Activated CD4-positive, alpha-beta T cell treated with anti-CD3 and anti-CD28 coated beads, Interleukin-2, Interleukin-4, amounts not matched to agents 100 ng/mL and 50 ng/mL, durations not matched to agents 16 hours and 8 hours (primary cell): ENCODE measurements around the gene SRRM4.
"Not testable (repeated sequence)": the region's sequence is repeated elsewhere in the genome, so short reads cannot be mapped to it uniquely, and the experiment has no call there.

ENCODE experiments used
- DNase-seq: peaks from one replicate; pipeline ENCODE4 v3.0.0-alpha.2; 2020; ENCODE audit warnings: low spot score

The SRRM4 gene

DNA sequence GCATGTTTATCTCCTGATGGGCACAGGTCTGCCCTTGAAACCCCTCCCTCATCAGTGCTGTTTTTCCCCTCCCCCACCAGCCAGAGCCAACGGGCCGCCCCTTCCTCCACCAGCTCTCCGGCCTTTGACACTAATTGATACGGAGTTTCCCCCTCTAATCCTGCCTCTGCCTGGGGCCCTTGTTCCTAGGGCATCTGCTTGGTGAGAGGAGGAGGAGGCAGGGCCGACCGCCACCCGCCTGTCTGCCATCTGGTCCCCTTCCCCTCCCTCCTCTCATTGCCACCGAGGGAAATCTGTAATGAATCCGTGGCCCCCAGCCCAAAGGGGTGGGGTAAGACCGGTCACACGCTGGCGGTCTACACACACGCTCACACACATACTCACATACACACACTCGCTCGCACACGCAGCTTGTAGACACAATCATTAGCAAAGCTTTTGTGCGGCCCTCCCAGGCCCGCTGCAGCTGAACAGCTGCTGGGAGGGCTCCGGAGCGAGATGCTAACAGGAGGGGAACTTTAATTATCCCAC lies 27.4 kb downstream of the SRRM4 start:
- DNase-seq: no peak

DNA sequence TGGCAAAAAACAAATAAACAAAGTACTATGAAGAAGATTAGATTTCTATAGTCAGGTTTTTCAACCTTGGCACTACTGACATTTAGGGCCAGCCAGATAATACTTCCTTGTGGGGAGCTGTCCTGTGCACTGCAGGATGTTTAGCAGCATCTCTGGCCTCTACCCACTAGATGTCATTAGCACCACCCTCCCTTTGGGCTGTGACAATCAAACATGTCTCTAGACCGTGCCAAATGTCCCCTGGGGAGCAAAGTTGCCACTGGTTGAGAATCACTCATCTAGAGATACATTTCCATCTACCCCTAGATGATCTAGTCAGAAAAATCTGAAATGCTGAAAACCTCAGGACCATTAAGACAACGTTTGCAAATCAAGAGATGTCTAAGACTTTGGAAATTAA lies 29.9 kb downstream of the SRRM4 start:
- no peak for DNase-seq

DNA sequence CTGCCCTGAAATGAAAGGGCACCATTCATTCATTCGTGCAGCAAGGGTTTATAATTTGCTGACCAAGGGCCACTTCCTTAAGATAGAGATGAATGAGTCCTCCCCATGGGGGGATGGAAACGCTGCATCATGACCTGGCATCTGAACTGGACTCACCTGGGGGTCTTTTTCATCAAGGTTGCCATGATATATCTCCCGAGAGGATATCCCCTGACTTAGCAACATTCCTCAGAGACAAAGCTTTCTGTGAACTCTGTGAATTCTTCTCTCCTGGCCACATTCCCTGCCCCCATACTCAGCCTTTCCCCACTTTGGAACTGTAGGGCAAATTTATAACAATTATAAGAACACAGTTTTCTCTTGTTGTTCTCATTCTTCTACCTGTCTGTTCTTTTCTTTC lies 30.8 kb downstream of the SRRM4 start:
- DNase-seq: no peak

DNA sequence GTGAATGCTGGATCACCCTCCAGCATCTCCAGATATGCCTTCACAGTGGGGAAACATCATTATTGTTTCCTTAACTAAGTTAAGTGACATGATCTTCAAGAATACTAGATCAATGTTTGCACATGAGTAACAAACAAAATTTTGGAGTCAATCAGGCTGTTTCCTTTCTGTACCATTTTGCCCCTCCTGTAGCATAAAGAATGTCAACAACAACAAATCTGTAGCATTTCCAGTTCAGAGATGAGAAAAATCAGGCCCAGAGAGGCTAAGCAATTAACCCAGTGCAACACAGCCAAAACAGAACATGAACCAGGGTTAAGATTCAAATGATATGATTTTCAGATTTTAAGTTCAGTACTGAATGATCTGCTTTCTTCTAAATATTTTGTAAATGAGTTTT lies 31.7 kb downstream of the SRRM4 start:
- no peak for DNase-seq

DNA sequence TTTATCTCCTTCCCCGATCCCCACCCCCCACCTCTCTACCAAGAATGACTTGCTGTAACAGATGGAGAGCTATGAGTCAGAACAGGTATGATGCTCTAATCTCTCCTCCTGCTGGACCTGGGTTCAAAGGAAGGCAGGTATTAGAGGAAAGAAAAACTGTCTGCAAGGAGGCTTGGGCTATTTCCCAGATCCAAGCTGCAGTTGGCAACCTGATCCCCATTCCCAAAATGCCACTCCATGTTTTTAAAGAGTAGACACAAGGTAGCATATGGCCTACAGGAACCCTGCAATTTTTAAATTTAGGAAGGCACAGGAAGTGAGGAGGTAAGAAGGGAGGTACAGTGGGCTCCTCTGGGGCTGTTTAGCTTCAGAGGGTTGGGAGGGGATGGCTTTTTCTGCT lies 33.0 kb downstream of the SRRM4 start:
- DNase-seq: no peak

DNA sequence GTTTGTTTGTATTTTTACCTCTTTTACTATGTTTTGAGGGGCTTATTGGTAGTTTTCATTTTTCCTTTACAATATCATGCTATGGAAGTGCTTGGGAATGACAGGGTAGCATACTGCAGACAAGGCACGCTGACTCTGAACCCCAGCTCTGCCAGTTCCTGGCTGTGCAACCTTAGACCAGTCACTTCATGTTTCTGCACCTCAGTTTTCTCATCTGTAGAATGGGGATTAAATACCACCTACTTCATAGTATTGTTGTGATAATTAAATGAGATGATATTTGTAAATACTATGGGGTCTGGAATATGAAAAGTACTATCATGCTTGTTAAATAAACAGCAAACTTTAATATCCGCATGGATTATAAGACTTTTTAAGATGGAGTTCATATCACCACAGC lies 35.4 kb downstream of the SRRM4 start:
- DNase-seq: no peak

DNA sequence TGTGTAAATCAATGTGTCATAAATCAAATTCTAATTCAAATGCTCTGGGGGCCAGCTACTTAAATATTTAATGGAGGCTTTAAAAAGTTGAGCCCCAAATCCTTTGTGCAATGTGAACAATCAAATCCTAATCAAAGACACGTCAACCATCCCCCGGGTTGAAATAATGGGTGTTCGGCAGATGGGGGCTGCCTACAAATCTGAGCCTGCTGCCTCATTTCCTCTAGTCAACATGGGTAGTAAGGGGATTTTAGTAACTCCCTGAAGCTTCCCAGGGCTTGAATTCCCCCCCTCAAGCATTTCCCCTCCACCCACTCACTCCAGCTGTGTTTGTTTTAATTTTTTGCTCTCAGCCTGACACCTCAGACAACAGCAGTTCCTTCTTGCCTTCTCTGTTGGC lies 37.8 kb downstream of the SRRM4 start:
- DNase-seq: no peak

DNA sequence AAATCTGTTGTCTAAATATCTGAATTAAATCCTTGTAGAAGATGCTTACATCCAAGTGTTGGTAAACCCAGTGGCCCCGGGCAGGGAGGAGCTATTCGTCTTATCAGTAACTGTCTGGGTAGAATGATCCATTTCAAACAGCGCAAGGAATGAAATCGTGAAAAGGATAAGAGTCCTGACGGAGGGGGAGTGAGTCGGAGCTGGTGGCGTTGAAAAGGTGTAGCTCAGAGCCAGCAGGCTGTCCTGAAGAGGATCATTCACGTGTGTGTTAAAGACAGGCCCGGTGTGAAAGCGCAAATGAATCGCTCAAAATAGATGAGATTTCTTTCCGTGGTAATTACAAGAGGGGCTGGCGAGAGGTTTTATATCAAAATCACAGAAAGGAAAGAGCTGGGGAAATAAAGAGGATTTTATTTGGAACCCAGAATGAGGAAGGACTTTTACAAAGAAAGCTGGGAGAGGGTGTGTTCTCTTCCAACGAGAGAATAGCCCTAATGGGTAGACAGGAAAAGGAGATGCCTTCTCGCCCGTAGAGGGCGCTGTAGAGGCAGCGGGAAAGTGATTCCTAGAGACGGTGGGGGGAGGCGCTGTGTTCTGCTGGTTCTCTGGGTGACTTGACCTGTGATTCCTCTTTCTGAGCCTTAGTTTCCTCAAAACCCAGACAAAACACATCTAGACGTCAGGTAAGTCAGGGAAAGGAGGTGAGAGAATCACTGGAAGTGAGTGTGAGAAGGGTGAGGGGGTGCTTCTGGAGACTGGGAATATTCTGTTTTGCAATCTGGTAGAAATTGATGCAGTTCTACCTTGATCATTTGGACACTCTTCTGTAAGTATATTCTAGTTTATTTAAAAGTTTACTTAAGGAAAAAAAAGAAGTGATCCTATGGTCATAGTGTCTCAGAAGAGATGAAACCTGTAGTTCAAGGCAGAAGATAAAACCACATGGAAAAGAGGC lies 39.3 kb downstream of the SRRM4 start:
- peak; percentile 8 for DNase-seq

DNA sequence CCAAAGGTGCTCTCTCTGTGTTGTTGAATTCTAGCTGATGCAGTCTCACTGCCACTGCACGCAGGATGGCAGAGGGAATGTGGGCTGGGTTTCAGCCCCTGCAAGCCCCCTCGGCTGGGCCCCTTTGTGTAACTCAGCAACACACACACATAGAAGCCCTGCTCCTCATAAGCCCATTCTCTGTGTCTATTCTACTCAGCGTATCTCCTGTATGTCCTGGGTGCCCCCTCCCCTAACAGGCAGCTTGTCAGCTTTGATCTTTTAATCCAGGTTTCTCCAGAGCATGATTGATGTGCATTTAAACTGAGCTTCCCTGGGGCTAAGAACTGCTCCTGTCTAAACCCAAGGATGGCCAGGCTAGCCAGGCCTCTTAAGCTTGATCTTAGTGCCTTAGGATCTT lies 43.0 kb downstream of the SRRM4 start:
- no peak for DNase-seq

DNA sequence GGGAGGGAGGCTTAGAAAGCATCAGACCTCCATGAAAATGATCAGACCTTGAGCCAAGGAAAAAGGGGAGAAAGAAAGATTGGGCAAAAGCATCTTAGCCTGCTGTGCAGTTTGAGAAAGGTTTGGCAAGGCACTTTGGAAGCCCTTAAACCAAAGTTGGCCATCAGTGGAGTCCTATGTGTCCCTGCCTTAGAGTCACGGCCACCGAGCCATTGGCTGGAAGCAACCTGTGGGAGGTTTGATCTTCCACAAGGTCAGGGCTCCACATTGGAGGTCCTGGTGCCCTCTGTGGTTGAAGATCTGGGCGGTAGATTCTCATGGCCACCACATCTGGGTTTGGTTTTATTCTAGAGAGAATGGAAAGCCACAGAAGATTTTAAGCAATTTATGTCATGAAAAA lies 44.4 kb downstream of the SRRM4 start:
- no peak for DNase-seq

DNA sequence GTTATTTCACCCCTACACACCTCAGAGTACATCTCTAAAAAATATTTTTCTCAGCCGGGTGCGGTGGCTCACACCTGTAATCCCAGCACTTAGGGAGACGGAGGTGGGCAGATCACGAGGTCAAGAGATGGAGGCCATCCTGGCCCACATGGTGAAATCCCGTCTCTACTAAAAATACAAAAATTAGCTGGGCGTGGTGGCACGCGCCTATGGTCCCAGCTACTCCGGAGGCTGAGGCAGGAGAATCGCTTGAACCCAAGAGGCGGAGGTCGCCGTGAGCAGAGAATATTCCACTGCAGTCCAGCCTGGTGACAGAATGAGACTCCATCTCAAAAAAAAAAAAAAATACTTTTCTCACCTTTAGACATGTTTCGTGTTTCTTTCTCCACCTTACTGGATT lies 52.0 kb downstream of the SRRM4 start:
- DNase-seq: not testable (repeated sequence)

DNA sequence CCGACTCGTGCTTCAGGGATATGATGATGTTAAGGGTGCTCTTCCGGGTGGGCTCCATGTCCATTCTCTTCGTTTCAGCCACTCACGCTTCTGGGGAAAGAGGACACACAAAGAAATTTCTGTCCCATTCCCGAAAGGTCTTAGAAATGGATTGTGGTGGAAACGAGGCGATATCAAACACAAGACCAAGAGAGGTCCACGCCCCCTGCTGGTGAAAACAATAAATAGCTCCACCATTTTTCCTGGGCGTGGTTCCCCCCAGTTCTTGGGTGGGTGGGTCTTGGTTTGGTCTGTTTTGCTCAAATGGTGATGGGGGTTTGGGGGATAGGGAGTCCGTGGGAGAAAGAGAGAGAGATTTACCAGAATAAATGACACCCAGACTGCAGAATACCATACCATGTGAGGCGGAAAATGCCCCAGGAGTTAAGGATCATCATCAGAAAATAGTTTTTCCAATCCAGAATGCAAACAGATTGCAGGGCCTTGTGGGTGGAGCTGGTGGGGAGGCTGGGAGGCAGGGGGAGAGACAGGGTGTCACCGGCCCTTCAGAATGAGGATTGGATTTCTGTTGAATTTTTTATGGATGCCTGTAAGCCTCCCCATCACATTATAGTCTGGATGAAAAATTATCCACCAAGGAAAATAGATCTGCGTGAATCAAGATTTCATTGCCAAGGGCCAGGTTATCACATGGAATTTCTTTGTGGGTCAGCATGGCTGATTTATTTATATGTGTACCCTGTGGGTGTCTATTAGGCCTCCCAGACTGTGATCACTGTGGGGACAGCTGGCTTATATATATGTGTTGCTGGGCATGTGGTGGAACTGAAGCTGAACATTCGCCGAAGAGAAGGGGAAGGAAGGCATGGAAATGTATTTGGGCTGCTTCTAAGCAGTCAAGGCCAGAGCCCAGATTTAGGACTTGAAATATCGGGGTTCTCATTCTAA lies 55.8 kb downstream of the SRRM4 start:
- DNase-seq: peak; percentile 11

DNA sequence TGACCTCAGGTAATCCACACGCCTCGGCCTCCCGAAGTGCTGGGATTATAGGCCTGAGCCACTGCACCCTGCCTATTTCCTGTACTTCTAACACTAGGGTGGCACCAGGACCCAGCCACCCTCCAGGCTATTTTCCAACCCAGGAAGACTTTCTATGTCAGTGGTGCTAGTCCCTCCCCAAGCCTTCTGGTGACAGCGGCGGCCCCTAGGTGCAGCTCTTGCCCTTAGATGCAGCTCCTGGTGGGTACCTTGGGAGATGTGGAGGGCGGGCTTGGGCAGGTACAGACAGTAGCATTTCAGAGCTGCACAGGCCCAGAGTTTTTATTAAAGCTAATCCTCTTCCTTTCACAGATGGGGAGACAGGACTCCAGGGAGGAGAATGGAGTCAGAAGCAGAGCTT lies 62.8 kb downstream of the SRRM4 start:
- DNase-seq: no peak

DNA sequence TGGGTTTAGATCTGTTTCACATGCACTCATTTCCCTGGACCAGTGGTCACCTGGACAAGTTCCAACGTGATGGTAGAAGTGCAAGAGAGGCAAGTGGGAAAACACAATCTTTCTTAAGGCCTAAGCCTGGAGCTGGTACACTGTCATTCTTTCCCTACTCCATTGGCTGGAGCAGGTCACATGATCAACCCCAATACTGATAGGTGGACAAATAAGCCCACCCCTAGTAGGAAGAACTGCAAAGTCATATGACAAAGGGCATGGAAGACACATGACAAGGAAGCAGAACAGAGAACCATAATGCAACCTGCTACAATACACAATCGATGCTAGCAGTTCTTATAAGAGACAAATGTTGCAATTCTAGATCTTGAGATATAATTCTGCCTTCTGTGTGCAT lies 66.3 kb downstream of the SRRM4 start:
- no peak for DNase-seq

DNA sequence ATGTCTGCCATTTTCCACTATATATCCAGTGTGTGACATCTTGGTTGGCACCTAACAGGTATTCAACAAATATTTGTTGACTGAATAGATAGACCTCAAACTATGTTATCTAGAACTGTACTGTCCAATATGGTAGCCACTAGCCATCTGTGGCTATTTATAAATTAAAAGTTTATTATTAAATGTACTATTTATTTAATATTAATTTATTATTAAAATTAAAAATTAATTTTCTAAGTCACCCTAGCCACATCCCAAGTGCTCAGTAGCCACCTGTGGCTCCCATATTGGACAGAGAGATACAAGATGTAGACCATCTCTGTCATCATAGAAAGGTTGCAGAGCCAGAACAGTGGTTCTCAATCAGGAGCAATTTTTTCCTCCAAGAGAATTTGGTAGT lies 69.3 kb downstream of the SRRM4 start:
- no peak for DNase-seq

DNA sequence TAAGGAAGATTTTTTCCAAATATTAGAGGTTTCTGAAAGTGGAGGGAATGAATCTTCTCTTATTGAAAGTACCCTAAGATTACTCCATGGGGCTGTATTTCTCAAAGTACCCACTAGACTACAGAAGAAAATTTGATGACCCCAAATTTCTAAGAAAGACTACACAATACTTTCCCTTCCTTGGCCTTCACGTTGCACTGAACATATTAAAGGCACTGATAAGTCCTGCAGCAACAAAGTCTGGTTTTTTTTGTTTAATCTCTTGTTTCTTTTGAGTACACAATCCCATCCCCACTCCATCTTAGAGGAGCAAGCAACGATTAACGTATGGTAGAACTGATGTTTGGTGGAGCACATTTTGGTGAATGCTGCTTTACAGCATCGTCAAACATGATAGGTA lies 70.1 kb downstream of the SRRM4 start:
- no peak for DNase-seq

DNA sequence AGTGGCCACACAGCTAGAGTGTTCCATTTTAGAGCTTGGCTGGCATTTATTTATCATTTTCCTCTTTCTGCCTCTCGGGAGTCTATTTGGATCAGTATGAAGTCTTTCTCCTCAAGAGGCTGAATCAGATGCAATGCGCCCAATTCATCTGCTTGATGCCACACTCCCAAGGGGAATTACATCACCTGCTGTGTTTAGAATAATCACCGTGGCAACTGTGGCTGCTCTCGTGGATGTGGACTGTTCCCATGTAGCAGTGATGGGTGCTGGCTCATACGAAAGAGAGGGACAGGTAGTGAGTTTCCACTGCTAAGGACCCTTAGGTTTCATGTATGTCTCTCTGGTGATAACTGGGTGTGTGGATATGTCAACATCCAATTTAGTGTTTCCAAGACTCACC lies 70.7 kb downstream of the SRRM4 start:
- DNase-seq: no peak

DNA sequence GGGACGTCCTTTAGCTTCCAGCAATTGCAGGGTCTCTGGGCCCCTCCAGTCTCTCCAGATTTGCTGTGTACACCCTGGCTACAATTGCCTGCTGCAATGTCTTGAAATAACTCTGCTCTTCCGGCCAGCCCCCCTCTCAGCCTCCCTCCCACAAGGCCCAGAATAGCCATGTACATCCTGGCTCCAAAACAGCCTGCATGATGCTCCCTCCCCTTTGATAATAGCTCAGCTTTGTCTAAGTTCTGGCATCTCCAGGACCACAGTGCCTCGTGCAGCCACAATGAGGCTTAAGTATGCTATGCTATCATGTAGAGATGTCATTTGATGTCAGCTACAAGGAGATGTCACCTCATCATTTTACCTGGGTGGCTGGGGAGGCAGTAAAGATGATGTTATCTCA lies 74.6 kb downstream of the SRRM4 start:
- no peak for DNase-seq

DNA sequence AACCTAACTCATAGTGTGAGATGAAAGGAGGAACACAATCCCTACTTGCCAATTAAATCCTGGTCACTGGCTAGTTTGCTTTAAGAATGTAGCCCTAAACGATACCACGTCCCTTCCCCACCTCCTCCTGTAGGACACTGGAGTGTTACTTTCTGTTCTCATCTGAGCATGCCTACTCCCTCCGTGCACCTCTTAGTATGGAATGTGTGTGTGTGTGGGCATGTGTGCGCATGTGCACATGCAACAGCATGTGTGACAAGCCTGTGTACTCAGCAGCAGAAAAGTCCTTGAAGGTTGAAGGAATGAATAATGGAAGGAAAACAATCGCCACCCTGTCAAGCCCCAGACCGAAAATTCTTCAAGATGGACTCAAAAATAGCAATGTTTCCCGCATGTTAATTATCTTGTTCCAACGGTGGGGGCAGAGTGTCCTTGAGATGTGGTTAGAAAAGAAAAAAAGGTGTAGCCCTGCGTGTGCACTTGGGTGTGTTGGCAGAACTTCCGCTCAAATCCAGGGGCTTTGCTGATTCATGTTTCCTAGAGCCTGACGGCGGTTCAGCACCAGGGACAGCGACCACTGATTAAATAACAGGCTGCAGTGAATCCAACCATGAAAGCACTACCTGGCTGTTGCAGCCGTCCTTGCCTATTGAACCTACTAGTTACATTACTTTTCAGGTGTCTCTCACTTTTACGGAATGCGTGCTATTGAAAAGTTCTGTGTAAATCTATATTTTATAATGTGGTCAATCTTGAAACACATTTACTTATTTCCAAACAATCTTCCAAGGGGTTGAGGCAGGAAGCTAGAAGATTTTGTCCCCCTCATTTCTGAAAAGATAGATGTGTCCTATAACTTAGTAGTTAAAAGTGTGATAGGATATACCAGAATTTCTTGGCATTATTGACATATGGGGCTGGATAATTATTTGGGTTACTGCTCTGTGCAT lies 79.8 kb downstream of the SRRM4 start:
- DNase-seq: peak; percentile 27

DNA sequence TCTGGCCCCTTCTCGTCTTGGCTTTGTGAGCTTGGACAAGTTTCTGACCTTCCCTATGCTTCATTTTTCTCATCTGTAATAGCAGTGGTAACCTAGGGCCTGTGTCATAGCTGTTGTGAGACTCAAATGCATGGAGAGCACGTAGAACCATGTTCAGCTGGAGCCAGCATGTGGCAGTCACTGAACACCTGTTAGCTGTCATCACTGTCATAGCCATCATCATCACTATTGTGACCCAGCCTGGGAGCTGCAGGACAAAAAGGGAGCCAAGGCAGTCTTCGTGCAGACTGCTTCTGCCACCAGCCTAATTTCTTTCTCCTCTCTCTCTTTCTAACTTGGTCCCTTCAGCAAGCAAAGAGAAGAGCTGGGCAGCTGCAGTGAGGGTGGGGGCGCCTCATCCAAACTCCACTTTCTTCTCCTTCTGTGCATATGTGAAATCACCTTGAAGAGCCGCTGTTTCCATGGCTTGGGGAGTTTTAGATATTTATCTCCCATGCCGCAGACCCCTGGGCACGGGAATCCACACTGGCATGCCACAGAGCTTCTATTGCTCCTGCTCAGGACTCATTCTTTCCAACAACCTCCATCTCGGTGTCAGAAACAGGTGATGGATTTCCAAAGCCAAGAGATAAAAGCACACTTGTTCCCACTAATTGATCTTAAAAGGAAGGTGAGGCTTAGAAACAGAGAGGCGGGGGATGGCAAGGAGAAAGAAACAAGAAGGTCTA lies 87.0 kb downstream of the SRRM4 start:
- DNase-seq: no peak

DNA sequence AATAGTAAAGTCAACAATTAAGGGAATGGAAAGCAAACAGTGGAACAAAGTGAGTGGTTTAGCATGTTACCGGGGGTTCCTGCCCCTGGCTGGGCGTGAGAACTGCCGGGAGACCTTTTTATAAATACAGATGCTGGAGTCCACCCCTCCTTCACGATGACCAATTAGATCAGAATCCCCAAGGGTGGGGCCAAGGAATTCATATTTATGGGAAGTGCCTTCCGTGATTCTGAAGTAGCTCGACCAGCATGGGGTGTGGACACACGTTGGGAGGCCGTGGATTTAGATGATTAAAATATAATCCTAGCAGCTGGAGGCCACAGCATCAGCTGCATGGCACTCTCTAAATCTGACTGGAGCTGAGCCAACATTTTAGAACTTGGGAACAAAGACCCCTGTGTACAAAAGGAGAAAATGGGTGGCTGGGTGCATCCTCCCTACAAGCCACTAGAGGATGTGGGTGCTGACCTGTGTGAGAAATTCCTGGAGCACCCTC lies 87.9 kb downstream of the SRRM4 start:
- DNase-seq: no peak
